Stimulated activated naive CD8-positive, alpha-beta T cell treated with anti-CD3 and anti-CD28 coated beads, Interleukin-15, Interleukin-2, amounts not matched to agents 100 ng/mL and 50 ng/mL, for 24 hours (primary cell): ENCODE data around the gene EIF1.
"Not testable (repeated sequence)": the region's sequence is repeated elsewhere in the genome, so short reads cannot be mapped to it uniquely, and the experiment has no call there.

ENCODE experiments used
- H3K27ac Mint-ChIP-seq: one replicate; pipeline ENCODE4 v1.8.0; 2021; ENCODE audit warnings: mild to moderate bottlenecking, mixed read lengths
- H3K27me3 Mint-ChIP-seq: one replicate; pipeline ENCODE4 v1.8.0; 2021; ENCODE audit warnings: mixed read lengths
- H3K36me3 Mint-ChIP-seq: one replicate; pipeline ENCODE4 v1.8.0; 2021; ENCODE audit warnings: low read depth, mixed read lengths
- H3K4me1 Mint-ChIP-seq: one replicate; pipeline ENCODE4 v1.8.0; 2021; ENCODE audit warnings: low read depth, mixed read lengths
- H3K4me3 Mint-ChIP-seq: one replicate; pipeline ENCODE4 v1.8.0; 2021; ENCODE audit warnings: mild to moderate bottlenecking, mixed read lengths
- H3K9me3 Mint-ChIP-seq: one replicate; pipeline ENCODE4 v1.8.0; 2021; ENCODE audit warnings: mixed read lengths

Gene EIF1

GRCh38 chr17:41688641-41689496, at the start of gene EIF1:
EIF1 (plus strand) TSS chr17:41688885; CDS start chr17:41689039, 154 bp downstream.
- H3K4me3 Mint-ChIP-seq: peak within 1 kb of the TSS; percentile 95
- H3K9me3 Mint-ChIP-seq: no peaks in the 10 kb centered on the region
- peak within 1 kb of the TSS; percentile 98 for H3K27ac Mint-ChIP-seq
- H3K4me1 Mint-ChIP-seq: peaks cover 32% of the 10 kb centered on the region
- H3K36me3 Mint-ChIP-seq: peaks cover 45% of the 10 kb centered on the region
- no peaks in the 10 kb centered on the region for H3K27me3 Mint-ChIP-seq

GRCh38 chr17:41638941-41639340, 49.7 kb upstream of the EIF1 start:
- H3K4me1 Mint-ChIP-seq: no peaks in the 10 kb centered on the region
- no peaks in the 10 kb centered on the region for H3K27me3 Mint-ChIP-seq
- H3K9me3 Mint-ChIP-seq: no peaks in the 10 kb centered on the region
- no peak overlapping the region for H3K27ac Mint-ChIP-seq
- H3K36me3 Mint-ChIP-seq: no peaks in the 10 kb centered on the region
- no peak overlapping the region for H3K4me3 Mint-ChIP-seq

- H3K4me1 Mint-ChIP-seq: no peaks in the 10 kb centered on the region
- H3K27ac Mint-ChIP-seq: no peak overlapping the region
- no peaks in the 10 kb centered on the region for H3K36me3 Mint-ChIP-seq
- H3K9me3 Mint-ChIP-seq: no peaks in the 10 kb centered on the region
- no peak overlapping the region for H3K4me3 Mint-ChIP-seq
- no peaks in the 10 kb centered on the region for H3K27me3 Mint-ChIP-seq
These were observed 48.9 kb upstream of the EIF1 start for GRCh38 chr17:41639492-41640473.

- H3K27ac Mint-ChIP-seq, H3K4me1 Mint-ChIP-seq, H3K4me3 Mint-ChIP-seq, H3K27me3 Mint-ChIP-seq, H3K9me3 Mint-ChIP-seq, H3K36me3 Mint-ChIP-seq: not testable (repeated sequence)
These were observed 48.1 kb upstream of the EIF1 start for GRCh38 chr17:41640596-41640995.

- Mint-ChIP-seq H3K36me3 (no peaks in the 10 kb centered on the region), H3K27ac (no peak overlapping the region), H3K4me3 (no peak overlapping the region), H3K27me3 (no peaks in the 10 kb centered on the region), H3K4me1 (no peaks in the 10 kb centered on the region), H3K9me3 (no peaks in the 10 kb centered on the region)
These were observed 46.2 kb upstream of the EIF1 start for GRCh38 chr17:41642252-41643156.

- Mint-ChIP-seq H3K4me1 (peaks cover 10% of the 10 kb centered on the region), H3K9me3 (no peaks in the 10 kb centered on the region), H3K27me3 (no peaks in the 10 kb centered on the region), H3K27ac (no peak overlapping the region), H3K36me3 (no peaks in the 10 kb centered on the region), H3K4me3 (no peak overlapping the region)
These were observed 41.5 kb upstream of the EIF1 start for GRCh38 chr17:41647038-41647813.

DNA sequence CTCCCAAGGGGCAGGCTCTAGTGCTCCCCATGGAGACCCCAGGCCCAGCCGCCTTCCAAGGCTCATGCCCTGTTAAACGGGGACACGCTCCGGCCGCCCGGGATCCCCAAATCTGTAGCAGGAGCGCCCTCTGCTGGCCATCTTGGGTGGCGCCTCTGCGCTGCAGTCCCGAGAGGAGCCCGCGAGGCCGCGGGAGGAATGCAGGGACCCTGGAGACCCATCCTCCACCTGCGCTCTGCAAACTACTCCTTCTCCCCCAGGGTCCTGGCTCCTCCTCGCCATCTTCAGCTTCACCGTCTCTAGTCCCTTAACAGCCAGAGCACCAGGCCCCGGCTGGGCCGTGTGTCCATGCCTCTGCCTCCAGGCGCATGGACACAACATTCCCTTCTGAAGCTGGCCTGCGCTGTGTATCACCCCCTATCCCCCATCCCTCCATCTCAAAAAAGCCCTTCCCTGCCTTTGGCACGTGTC, 40.7 kb upstream of the EIF1 start:
- Mint-ChIP-seq H3K27ac (no peak overlapping the region), H3K9me3 (no peaks in the 10 kb centered on the region)

DNA sequence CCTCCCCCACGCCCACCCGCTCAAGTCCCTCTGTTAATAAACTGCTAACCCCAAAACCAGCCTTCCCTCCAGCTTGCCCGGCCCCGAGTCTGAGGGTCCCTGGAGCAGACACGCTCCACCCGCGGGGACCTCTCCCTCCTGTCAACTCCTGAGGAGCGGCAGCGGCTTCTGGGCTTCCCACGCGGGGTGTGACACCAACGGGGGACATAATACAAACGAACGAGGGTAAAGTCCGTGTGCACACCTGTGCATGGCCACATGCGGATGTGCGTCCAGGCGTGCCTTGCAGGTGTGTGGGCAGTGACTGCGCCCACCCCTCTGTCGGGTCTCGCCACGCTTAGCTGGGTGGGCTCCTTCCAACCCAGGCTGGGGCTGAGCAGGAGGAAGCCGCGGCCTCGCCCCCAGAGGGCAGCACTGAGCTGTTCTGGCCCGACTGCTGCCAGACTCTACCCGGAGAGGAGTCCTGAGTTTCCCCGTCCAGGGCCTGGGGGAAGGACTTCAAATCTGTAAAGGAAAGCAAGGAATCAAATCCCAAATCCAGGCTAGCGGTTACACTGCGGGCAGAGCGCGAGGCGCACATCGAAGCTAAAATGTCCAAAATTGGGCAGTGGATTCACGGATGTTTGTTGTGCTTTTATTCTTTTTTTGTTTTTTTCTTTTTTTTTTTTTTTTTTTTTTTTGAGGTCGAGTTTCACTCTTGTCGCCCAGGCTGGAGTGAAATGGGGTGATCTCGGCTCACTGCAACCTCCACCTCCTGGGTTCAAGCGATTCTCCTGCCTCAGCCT, 40.1 kb upstream of the EIF1 start:
- H3K4me1 Mint-ChIP-seq: peaks cover 10% of the 10 kb centered on the region
- H3K36me3 Mint-ChIP-seq: no peaks in the 10 kb centered on the region
- H3K27ac Mint-ChIP-seq: no peak overlapping the region
- peak overlapping the region; percentile 15 for H3K4me3 Mint-ChIP-seq
- H3K9me3 Mint-ChIP-seq: no peaks in the 10 kb centered on the region
- no peaks in the 10 kb centered on the region for H3K27me3 Mint-ChIP-seq

More for the DNA sequence above, 40.7 kb upstream of the EIF1 start:
- H3K4me1 Mint-ChIP-seq: peaks cover 10% of the 10 kb centered on the region
- H3K4me3 Mint-ChIP-seq: peak overlapping the region; percentile 15
- no peaks in the 10 kb centered on the region for H3K27me3 Mint-ChIP-seq
- H3K36me3 Mint-ChIP-seq: no peaks in the 10 kb centered on the region

DNA sequence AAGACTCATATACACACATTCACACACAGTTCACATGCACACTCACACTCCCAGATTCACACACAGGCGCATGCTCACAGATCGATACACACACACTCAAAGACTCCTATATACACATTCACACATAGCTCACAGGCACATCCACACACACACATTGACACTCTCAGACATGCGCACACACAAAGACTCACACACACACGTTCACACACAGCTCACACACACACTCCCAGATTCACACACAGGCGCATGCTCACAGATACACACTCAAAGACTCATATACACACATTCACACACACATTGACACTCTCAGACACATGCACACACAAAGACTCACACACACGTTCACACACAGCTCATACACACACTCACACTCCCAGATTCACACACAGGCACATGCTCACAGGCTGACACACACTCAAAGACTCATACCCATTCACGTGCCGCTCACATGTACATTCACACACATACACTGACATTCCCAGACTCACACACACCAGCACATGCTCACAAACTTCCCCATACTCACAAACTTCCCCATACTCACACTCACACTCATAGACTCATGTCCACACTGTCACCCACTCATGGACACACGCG, 38.7 kb upstream of the EIF1 start:
- Mint-ChIP-seq H3K4me3 (no peak overlapping the region), H3K4me1 (peaks cover 10% of the 10 kb centered on the region), H3K27me3 (no peaks in the 10 kb centered on the region), H3K27ac (no peak overlapping the region), H3K9me3 (no peaks in the 10 kb centered on the region), H3K36me3 (no peaks in the 10 kb centered on the region)

- Mint-ChIP-seq H3K4me3 (no peak overlapping the region), H3K27me3 (no peaks in the 10 kb centered on the region), H3K27ac (no peak overlapping the region), H3K9me3 (no peaks in the 10 kb centered on the region), H3K36me3 (no peaks in the 10 kb centered on the region), H3K4me1 (peaks cover 10% of the 10 kb centered on the region)
These were observed 37.7 kb upstream of the EIF1 start for GRCh38 chr17:41650794-41651624.

DNA sequence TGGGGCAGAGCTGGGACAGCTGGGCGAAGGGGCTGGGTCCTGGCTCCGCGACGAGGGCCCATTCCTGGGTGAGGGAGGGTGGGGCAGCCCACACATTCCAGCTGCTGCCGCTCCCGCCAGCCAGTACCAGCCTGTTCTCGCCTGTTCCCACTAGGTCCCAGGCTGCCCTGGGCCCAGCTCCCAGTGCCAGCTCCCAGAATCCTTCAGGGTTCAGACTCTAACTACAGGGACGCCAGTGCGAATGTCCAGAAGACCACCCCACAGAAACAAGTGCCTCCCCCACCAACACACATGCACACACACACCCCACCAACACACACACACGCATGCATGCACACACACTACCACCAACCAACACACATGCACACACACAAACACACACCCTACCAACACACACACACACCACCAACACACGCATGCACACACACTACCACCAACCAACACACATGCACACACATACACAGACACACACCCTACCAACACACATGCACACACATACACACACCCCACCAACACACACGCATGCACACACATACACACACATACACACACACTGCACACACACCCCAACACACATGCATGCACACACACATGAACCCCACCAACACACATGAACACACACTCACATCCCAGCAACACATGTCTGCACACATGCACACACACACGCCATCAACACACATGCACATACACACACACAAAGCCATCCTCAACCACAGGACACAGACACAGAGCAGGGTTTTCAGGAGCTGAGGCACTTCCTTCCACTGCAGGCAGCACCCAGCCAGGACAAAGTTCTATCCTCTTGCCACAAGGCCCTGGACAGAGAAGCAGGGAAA, 36.8 kb upstream of the EIF1 start:
- Mint-ChIP-seq H3K27ac (no peak overlapping the region), H3K27me3 (no peaks in the 10 kb centered on the region), H3K36me3 (no peaks in the 10 kb centered on the region), H3K4me1 (peaks cover 10% of the 10 kb centered on the region), H3K4me3 (no peak overlapping the region), H3K9me3 (no peaks in the 10 kb centered on the region)
